ENCODE results near the gene CD3D. TPM values are rescaled to one million over a fixed set of nuclear protein-coding genes. Genes with fewer than 3 reads are reported as not detected.
A peak's percentile ranks its signal among the peaks of the same experiment; 100 is the strongest.

Gene CD3D
- total RNA-seq, 1 donor from 2014 or later = not detected

DNA sequence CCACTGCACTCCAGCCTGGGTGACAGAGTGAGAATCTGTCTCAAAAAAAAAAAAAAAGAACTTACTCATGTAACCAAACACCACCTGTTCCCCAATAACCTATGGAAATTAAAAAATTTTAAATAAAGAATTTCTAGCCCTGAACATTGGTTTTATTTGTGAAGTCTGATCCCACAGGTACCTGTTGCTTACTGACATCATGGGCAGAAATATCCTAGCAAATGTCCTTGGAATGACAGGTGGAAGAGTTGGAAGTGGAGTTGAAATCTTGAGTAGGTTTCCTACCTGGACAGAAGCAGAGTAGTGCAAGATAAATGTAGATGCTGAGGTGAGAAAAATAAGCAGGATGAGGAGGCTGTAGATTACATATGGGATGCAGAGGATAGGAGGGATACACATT, 17.2 kb downstream of the CD3D start:
- Mint-ChIP-seq H3K9me3 (ENCODE audit: low read depth) (peaks cover 10% of the 10 kb centered on the region), H3K27ac (no peak overlapping the region), H3K36me3 (ENCODE audit: insufficient read depth) (peaks cover 2% of the 10 kb centered on the region), H3K4me3 (ENCODE audit: low read depth) (no peak overlapping the region), H3K27me3 (no peaks in the 10 kb centered on the region), H3K4me1 (ENCODE audit: low read depth) (peaks cover 12% of the 10 kb centered on the region)
- TF ChIP-seq, protein P1, sequence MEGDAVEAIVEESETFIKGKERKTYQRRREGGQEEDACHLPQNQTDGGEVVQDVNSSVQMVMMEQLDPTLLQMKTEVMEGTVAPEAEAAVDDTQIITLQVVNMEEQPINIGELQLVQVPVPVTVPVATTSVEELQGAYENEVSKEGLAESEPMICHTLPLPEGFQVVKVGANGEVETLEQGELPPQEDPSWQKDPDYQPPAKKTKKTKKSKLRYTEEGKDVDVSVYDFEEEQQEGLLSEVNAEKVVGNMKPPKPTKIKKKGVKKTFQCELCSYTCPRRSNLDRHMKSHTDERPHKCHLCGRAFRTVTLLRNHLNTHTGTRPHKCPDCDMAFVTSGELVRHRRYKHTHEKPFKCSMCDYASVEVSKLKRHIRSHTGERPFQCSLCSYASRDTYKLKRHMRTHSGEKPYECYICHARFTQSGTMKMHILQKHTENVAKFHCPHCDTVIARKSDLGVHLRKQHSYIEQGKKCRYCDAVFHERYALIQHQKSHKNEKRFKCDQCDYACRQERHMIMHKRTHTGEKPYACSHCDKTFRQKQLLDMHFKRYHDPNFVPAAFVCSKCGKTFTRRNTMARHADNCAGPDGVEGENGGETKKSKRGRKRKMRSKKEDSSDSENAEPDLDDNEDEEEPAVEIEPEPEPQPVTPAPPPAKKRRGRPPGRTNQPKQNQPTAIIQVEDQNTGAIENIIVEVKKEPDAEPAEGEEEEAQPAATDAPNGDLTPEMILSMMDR (IDR thresholded peaks at IDR 0.05; ENCODE audit: unreplicated experiment) = no peak
- no peak for DNase-seq (ENCODE audit: low spot score, unreplicated experiment)

DNA sequence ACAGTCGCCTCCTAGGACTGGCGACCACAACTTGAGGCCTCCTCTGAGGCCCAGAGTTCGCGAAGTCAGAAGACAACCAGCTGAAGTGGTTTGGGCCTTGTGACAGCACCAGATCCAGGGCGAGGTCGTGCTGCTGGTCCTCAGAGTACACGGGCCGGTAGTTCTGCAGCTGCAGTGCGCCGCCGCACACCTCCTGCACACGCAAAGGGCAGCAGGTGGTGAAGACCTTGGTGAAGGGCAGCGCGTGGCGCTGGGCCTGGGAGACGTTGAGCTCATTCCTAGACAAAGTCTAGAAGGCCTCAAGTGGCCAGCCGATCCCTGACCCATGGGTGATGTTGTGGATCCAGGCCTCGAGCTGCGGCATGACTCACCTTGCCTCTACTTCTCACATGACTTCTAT, 19.8 kb downstream of the CD3D start:
- Mint-ChIP-seq H3K27ac (no peak overlapping the region), H3K4me3 (ENCODE audit: low read depth) (no peak overlapping the region), H3K36me3 (ENCODE audit: insufficient read depth) (no peaks in the 10 kb centered on the region), H3K4me1 (ENCODE audit: low read depth) (peaks cover 10% of the 10 kb centered on the region), H3K27me3 (peaks cover 9% of the 10 kb centered on the region), H3K9me3 (ENCODE audit: low read depth) (peaks cover 2% of the 10 kb centered on the region)
- DNase-seq (ENCODE audit: low spot score, unreplicated experiment) = no peak
- TF ChIP-seq, protein P1 (IDR thresholded peaks at IDR 0.05; ENCODE audit: unreplicated experiment) = no peak

DNA sequence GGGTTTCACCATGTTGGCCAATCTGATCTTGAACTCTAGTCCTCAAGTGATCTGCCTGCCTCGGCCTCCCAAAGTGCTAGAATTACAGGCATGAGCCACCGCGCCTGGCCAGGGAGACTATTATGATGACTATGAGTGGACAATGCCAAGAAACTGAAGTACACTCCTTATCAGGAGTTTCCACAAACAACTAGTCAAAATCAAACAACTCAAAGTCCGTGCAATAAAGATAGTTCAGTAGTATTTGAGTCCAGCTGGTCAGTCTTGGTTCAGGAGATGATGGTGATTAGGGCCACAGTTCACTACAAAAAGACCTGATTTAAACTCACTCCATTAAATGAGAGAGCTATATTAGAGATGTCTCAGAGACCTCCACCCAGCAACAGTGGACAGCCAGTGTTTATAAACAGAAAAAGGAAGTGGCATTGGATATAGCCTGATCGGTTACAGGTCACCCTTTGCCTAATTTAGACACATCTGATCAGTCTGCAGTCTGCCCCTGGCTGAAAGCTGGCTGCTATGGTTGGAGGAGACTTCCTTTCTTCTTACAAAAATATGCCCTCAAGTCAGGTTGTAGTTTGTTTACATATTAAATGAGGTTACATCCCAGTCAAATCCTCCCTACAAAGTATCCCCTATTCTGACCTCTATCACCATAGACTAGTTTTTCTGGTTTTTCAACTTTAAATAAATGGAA, 21.0 kb downstream of the CD3D start:
- no peak for DNase-seq (ENCODE audit: low spot score, unreplicated experiment)
- peaks cover 12% of the 10 kb centered on the region for H3K4me1 Mint-ChIP-seq (ENCODE audit: low read depth)
- no peaks in the 10 kb centered on the region for H3K36me3 Mint-ChIP-seq (ENCODE audit: insufficient read depth)
- H3K4me3 Mint-ChIP-seq (ENCODE audit: low read depth) = no peak overlapping the region
- peaks cover 2% of the 10 kb centered on the region for H3K9me3 Mint-ChIP-seq (ENCODE audit: low read depth)
- TF ChIP-seq, protein P1 (IDR thresholded peaks at IDR 0.05; ENCODE audit: unreplicated experiment) = no peak
- H3K27me3 Mint-ChIP-seq = peaks cover 11% of the 10 kb centered on the region
- H3K27ac Mint-ChIP-seq = peak overlapping the region; percentile 14

DNA sequence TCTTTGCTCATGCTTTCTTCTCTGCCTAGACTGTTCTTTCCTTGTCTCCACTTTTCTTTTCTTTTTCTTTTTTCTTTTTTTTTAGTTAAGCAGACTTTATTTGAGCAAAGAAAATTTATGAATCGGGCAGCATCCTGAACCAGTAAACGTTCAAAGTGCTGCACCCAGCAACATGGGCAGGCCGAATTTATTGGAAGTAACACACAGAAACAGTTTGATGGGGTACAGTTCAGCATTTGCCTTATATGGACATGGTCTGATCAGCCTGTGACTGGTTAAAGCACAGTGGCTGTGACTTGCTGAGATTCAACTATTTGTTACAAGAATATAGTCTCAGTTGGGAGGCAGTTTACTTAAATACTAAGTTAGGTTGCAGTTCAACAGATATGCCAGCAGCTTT, 22.0 kb downstream of the CD3D start:
- Mint-ChIP-seq H3K4me3 (ENCODE audit: low read depth) (no peak overlapping the region), H3K27ac (no peak overlapping the region), H3K36me3 (ENCODE audit: insufficient read depth) (no peaks in the 10 kb centered on the region), H3K27me3 (peaks cover 11% of the 10 kb centered on the region), H3K4me1 (ENCODE audit: low read depth) (peaks cover 21% of the 10 kb centered on the region), H3K9me3 (ENCODE audit: low read depth) (peaks cover 2% of the 10 kb centered on the region)
- TF ChIP-seq, protein P1 (IDR thresholded peaks at IDR 0.05; ENCODE audit: unreplicated experiment) = no peak
- DNase-seq (ENCODE audit: low spot score, unreplicated experiment) = no peak

DNA sequence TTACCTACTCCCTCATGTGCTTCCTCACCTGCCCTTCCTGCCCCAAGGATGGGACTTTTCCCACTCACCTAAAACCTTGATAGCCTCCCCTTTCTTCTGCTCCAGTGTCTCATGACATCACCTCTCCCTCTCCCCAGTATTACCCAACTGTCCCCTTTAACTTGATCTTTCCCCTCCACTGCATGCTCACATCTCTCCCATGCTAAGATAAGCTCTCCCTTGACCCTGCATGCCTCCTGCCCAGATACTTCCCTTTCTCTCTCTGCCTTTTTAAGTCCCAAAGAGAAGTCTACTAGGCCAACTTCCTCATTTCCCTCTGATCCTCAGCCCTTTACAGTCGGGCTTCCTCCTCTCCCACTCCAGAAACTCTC, 23.2 kb downstream of the CD3D start:
- H3K4me1 Mint-ChIP-seq (ENCODE audit: low read depth) = peaks cover 29% of the 10 kb centered on the region
- peaks cover 2% of the 10 kb centered on the region for H3K9me3 Mint-ChIP-seq (ENCODE audit: low read depth)

More for the DNA sequence above, 23.2 kb downstream of the CD3D start:
- no peak for DNase-seq (ENCODE audit: low spot score, unreplicated experiment)
- Mint-ChIP-seq H3K27ac (no peak overlapping the region), H3K36me3 (ENCODE audit: insufficient read depth) (no peaks in the 10 kb centered on the region), H3K27me3 (peaks cover 11% of the 10 kb centered on the region), H3K4me3 (ENCODE audit: low read depth) (no peak overlapping the region)
- TF ChIP-seq, protein P1 (IDR thresholded peaks at IDR 0.05; ENCODE audit: unreplicated experiment) = no peak
